ENCODE results near the gene DYNLRB1.
A peak's percentile ranks its signal among the peaks of the same experiment; 100 is the strongest.

Gene DYNLRB1

GRCh38 chr20:34558320-34559218 is 42.3 kb downstream of the DYNLRB1 start, which contains the start of gene MAP1LC3A:
Gene MAP1LC3A (plus strand): TSS chr20:34558718. CDS start chr20:34558869, 151 bp downstream.
- DNase-seq (ENCODE audit: low read depth in 3 of 3) = peak; percentile 85 to 89 (median 87)

DNA sequence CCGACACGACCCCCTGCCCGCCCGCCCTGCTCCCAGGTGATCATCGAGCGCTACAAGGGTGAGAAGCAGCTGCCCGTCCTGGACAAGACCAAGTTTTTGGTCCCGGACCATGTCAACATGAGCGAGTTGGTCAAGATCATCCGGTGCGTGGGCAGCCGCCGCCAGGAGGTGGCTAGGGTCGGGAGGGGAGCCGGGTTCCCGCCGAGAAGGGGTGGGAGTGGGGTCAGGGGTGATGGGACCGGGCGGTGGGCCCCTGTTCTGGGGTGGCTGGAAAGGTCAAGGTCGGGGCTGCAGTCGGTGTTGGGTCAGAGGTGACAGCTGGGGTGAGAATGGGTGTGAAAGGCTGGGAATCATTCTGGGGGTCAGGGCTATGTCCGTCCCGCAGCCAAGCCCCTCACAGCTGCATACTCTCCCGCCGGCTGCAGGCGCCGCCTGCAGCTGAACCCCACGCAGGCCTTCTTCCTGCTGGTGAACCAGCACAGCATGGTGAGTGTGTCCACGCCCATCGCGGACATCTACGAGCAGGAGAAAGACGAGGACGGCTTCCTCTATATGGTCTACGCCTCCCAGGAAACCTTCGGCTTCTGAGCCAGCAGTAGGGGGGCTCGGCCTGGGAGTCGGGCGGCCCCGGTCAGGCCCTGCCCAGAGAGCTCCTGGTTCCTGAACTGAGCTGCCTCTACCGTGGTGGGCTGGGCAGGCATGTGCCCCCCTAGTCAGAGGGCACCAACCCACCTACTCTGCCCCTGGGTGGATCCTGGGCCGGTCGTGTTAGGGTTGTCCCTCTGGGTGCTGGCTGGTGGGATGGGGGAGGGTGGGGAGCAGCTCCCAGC is 43.3 kb downstream of the DYNLRB1 start:
- no peak for DNase-seq (ENCODE audit: low read depth in 3 of 3)

DNA sequence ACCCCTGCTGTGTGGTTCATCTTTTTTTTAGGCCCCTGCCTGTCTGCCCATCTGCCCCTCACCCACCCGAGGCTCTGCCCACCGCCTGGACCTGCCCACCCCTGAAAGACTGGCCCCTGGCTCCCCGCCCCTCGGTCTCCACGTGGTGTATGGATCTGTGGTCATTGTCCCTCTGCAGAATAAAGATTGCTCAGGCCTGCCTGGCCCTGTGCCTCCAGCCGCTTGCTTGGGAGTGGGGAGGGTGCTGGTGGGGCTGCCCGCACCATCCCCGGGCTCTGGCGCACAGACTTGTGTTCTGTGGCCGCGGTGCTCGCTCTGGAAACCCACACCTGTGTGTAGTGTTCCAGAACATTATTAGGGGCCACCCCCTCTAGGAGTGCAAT is 43.9 kb downstream of the DYNLRB1 start:
- no peak for DNase-seq (ENCODE audit: low read depth in 3 of 3)

GRCh38 chr20:34560614-34561013 is 44.4 kb downstream of the DYNLRB1 start:
- no peak for DNase-seq (ENCODE audit: low read depth in 3 of 3)

DNA sequence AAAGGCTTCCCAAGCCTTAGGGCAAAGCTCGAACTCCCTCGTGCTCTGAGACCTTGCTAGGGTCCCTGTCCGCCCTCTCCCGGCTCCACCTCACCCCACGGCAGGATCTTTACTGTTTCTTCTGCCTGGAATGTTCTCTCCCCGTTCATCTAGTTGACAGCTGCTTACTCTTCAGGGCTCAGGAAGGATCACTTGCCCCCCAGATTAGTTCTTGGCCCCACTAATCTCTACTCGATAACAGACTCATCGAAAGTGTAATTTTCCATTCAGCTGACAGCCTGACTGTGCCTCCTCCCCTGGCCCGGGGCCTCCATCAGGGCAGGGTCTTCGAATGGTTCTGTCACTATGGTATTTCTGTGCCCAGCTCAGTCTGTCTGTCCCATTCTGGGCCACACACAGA is 45.4 kb downstream of the DYNLRB1 start:
- no peak for DNase-seq (ENCODE audit: low read depth in 3 of 3)

- no peak for DNase-seq (ENCODE audit: low read depth in 3 of 3)
Observed at GRCh38 chr20:34562641-34563040, 46.4 kb downstream of the DYNLRB1 start.

- no peak for DNase-seq (ENCODE audit: low read depth in 3 of 3)
Observed at GRCh38 chr20:34564833-34565232, 48.6 kb downstream of the DYNLRB1 start.

DNA sequence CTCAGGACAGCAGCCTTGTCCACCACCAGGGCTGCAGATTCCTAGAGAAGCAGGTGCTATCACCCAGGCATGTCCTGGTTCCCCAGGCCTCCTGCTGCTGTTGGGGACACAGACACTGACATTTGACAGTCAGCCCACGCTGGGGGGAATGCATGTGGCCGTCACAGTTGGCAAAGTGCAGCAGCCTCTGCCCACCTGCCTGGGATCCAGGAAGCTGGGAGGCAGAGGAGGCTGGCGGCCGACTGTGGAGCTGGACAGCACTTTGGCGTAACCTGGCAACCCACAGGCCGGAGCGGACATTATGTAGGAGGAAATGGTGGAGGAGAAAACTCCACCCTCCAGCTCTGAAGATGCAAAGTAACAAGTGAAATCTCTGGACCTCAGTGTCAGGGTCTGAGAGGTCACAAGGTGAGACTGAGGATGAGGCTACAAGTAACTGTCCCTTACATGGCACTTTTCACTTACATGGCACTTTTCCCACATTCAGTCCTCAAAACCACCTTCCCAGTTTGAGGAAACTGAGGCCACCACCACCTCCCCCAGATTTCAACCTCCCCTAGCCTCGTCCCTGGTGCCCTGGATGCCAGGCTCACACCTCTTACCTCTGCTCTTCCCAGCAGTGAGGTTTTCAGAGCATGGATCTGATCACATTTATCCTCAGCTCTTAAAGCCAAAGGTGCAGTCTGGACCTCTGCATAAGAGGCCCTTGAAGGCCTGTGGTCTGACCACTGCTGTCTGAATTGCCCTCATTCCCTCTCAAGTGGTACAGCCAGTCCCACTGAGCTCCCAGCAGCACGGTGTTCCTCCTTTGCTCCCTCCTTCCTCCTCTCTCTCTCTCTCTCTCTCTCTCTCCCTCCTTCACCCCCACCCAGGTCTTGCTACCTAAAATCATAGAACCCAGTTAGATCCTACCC is 51.0 kb downstream of the DYNLRB1 start:
- no peak for DNase-seq (ENCODE audit: low read depth in 3 of 3)

GRCh38 chr20:34567892-34568865 is 52.0 kb downstream of the DYNLRB1 start:
- no peak for DNase-seq (ENCODE audit: low read depth in 3 of 3)

- DNase-seq (ENCODE audit: low read depth in 3 of 3) = no peak
Observed at GRCh38 chr20:34569598-34569997, 53.4 kb downstream of the DYNLRB1 start.

- no peak for DNase-seq (ENCODE audit: low read depth in 3 of 3)
Observed at GRCh38 chr20:34570859-34571306, 54.7 kb downstream of the DYNLRB1 start.

DNA sequence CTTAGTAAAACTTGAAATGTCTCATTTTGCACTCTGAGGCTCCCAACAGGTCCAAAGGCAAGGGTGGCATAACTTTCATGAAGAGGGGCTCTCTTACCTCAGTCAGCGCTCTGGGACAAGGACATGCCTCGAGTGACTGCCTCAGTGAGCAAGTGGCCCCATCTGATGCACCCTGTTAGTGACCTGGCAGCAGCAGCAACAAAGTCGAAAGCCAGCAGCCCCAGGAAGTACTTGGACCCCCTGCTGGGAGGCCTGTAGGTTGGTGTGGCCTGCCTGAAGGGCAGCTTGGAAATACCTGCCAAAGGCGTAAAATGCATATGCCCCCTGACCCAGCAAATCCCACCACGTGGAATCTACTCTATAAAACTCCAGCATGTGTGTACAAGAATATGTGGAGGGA is 55.5 kb downstream of the DYNLRB1 start:
- DNase-seq (ENCODE audit: low read depth in 3 of 3) = no peak

DNA sequence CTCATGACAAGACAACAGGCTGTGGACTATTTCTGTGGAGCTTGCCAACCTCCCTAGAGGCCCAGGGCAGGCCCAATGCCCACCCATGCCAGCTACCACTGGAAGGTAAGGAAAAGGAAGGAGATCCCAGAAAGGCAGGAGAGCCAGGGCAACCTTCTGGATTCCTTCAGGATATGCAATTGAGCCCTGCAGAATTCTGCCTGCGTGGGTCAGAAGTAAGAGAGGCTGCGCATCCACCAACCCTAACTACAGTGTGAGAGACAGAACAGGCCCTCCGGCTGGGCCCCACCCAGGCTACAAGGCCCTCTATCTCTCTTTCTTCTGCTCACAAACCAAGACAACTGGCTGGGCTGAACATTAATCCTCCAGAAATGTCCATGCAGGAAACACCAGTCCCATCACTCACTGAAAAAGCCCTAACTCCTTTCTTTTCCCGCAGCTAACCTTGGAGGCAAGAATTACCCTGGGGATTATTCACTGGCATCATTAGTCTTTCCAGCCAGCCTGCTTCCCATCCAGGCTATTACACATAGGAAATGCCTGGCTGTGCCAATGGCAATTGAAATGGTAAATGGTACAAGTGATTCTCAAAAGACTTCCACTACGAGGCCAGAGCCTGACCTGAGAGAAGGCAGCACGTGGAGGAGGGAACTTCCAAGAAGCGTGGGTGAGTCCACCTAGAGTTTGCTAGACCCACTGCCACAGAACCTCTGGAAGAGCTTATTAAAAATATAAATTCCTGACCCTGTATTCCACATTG is 57.5 kb downstream of the DYNLRB1 start:
- no peak for DNase-seq (ENCODE audit: low read depth in 3 of 3)

DNA sequence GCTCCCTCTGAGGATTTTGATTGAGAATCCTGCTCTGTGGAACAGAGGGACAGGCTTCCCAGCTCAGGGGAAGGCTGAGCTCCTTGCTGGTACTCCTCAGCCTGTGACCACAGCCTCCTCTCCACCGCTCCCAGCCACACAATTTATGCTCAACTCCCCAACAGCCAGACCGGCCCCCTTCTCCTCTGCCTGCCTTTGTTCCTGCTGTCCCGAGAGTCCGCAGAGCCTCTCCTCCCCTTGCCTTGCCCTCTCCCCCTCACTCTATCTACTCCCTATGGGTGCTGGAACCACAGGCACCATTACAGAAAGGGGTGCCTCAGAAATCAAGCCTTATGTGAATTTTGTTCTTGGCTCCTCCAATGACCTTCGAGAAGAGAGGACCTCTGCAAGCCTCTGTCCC is 58.2 kb downstream of the DYNLRB1 start:
- no peak for DNase-seq (ENCODE audit: low read depth in 3 of 3)

- DNase-seq (ENCODE audit: low read depth in 3 of 3) = no peak
Observed at GRCh38 chr20:34574861-34575260, 58.6 kb downstream of the DYNLRB1 start.

DNA sequence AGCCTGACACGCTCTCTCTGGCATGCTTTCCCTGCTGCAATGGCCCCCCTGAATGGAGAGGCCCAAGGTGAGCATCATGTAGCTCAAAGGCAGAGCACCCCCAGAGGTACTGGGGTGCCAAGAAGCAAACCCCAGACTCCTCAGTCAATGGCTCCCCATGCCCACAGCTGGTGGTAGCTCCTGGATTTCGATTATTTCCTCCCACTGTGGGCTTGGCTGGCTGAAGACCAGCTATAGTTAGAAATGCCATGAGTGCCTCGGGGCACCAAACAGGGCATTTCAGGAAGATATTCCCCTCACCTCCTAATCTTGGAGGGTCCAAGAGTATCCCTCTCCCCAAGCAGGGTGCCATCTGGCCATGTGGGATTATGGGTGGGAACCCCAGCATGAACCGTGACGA is 59.0 kb downstream of the DYNLRB1 start:
- no peak for DNase-seq (ENCODE audit: low read depth in 3 of 3)

DNA sequence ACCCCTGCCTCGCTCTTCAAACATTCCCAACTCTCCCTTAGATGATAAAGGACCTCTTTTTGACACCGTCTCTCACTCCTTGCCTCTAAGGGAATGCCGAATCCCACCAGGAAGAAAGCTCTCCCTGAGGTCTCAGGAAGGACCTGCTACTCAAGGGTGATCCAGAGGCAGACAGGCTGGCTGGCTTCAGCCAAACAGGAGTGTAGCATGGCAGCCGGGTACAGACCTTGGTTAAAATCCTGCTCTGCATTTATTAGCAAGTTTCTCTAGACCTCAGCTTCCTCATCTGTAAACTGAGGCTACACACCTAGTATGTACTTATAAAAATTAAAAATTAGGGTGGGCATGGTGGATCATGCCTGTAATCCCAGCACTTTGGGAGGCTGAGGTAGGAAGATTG is 59.5 kb downstream of the DYNLRB1 start:
- no peak for DNase-seq (ENCODE audit: low read depth in 3 of 3)

GRCh38 chr20:34577061-34577460 is 60.8 kb downstream of the DYNLRB1 start:
- DNase-seq (ENCODE audit: low read depth in 3 of 3) = no peak

GRCh38 chr20:34578025-34578424 is 61.8 kb downstream of the DYNLRB1 start:
- DNase-seq (ENCODE audit: low read depth in 3 of 3) = no peak

GRCh38 chr20:34578521-34578920 is 62.3 kb downstream of the DYNLRB1 start:
- no peak for DNase-seq (ENCODE audit: low read depth in 3 of 3)

Data from stimulated activated CD4-positive, alpha-beta T cell treated with anti-CD3 and anti-CD28 coated beads, TNF-alpha, amount 100 ng/mL, for 4 hours (primary cell).